CD8-positive, alpha-beta memory T cell (primary cell): Measurements from ENCODE around the gene MRLN. TPM values are rescaled to one million over a fixed set of nuclear protein-coding genes. Genes with fewer than 3 reads are reported as not detected.
A peak's percentile ranks its signal among the peaks of the same experiment; 100 is the strongest.

Source experiments
- CTCF ChIA-PET: fragments of 350-600 bp; sonication (Branson Sonifier 250); formaldehyde crosslinking; loops from one replicate; lab custom pipeline; 2021; ENCODE audit warnings: antibody characterized with exemption; lab: Charles Lee
- POLR2A ChIA-PET: fragments of 350-600 bp; sonication (Branson Sonifier 250); formaldehyde crosslinking; loops from one replicate; lab custom pipeline; 2021; ENCODE audit warnings: antibody characterized with exemption; lab: Charles Lee
- DNase-seq, 5 donors: peaks; one replicate each; pipeline versions ENCODE4 v3.0.0 to v3.0.0-alpha.2; 2020 to 2022; ENCODE audit warnings: mixed read lengths in 1 of 5
- H3K27ac ChIP-seq: one replicate; pipeline ENCODE4 v1.7.0; 2013; ENCODE audit warnings: low read depth, mild to moderate bottlenecking, low read length, moderate library complexity
- H3K27me3 ChIP-seq: 2 replicates; pipeline ENCODE4 v1.7.0; 2013; ENCODE audit warnings: low read length, mild to moderate bottlenecking; ENCODE audit not compliant: insufficient read depth, poor library complexity, severe bottlenecking
- H3K36me3 ChIP-seq: 2 replicates; pipeline ENCODE4 v1.7.0; 2013; ENCODE audit warnings: mild to moderate bottlenecking, low read length, moderate library complexity; ENCODE audit not compliant: insufficient read depth
- H3K4me1 ChIP-seq: 2 replicates; pipeline ENCODE4 v1.7.0; 2013; ENCODE audit warnings: mild to moderate bottlenecking, low read length, moderate library complexity; ENCODE audit not compliant: insufficient read depth
- H3K4me3 ChIP-seq: 2 replicates; pipeline ENCODE4 v1.7.0; 2013; ENCODE audit warnings: mild to moderate bottlenecking, low read length
- H3K9me3 ChIP-seq: 2 replicates; pipeline ENCODE4 v1.7.0; 2013; ENCODE audit warnings: mild to moderate bottlenecking, low read length
- H3K27ac Mint-ChIP-seq, 8 donors: one replicate each; pipeline ENCODE4 v1.8.0; 2020 to 2021; ENCODE audit warnings: mixed read lengths in 8 of 8, mild to moderate bottlenecking in 6 of 8, inconsistent platforms in 3 of 8, moderate library complexity in 3 of 8
- H3K27me3 Mint-ChIP-seq, 2 donors: one replicate each; pipeline ENCODE4 v1.8.0; 2020 to 2021; ENCODE audit warnings: mixed read lengths in 2 of 2, mild to moderate bottlenecking in 1 of 2, moderate library complexity in 1 of 2
- H3K36me3 Mint-ChIP-seq, 3 donors: one replicate each; pipeline ENCODE4 v1.8.0; 2020 to 2021; ENCODE audit warnings: mixed read lengths in 3 of 3, inconsistent platforms in 1 of 3, mild to moderate bottlenecking in 1 of 3
- H3K4me1 Mint-ChIP-seq, 3 donors: one replicate each; pipeline ENCODE4 v1.8.0; 2020 to 2021; ENCODE audit warnings: mixed read lengths in 3 of 3, inconsistent platforms in 1 of 3, mild to moderate bottlenecking in 1 of 3
- H3K4me3 Mint-ChIP-seq, 7 donors: one replicate each; pipeline ENCODE4 v1.8.0; 2020 to 2021; ENCODE audit warnings: mixed read lengths in 7 of 7, mild to moderate bottlenecking in 6 of 7, moderate library complexity in 4 of 7, inconsistent platforms in 2 of 7
- H3K9me3 Mint-ChIP-seq, 5 donors: one replicate each; pipeline ENCODE4 v1.8.0; 2020 to 2022; ENCODE audit warnings: mixed read lengths in 5 of 5, mild to moderate bottlenecking in 3 of 5, moderate library complexity in 2 of 5, inconsistent platforms in 1 of 5
- polyA plus RNA-seq: library from polyadenylated mRNA; unstranded; fragments of 300-500 nt; fragmentation: Illumina TruSeq; gene quantifications from one replicate; pipeline ENCODE4 v1.2.3, GENCODE V29; 2021
- total RNA-seq, 2 experiments: library from RNA; stranded (reverse); gene quantifications; one replicate each; pipeline ENCODE4 v1.2.3, GENCODE V29; 2021

MRLN gene
- total and polyA plus RNA-seq, 3 experiments from 2014 or later = not detected

- Histone ChIP-seq H3K4me1 (no peaks in the 10 kb centered on the region), H3K36me3 (no peaks in the 10 kb centered on the region), H3K27me3 (no peaks in the 10 kb centered on the region), H3K4me3 (no peak within 1 kb of the TSS), H3K27ac (no peak within 1 kb of the TSS), H3K9me3 (no peaks in the 10 kb centered on the region)
- Mint-ChIP-seq H3K4me3 (peak within 1 kb of the TSS in 2 of 7 donors; percentile 26 to 67), H3K9me3 (peaks cover 0 to 3% (median 0%) of the 10 kb centered on the region in 5 donors), H3K4me1 (no peaks in the 10 kb centered on the region), H3K27ac (no peak within 1 kb of the TSS), H3K27me3 (peaks cover 28 to 72% of the 10 kb centered on the region in 2 donors), H3K36me3 (no peaks in the 10 kb centered on the region)
- POLR2A ChIA-PET = no interaction called here
- no peak for DNase-seq
- CTCF ChIA-PET = no interaction called here
These were observed 43.7 kb downstream of the MRLN start, which contains the start of gene SLC16A9 for GRCh38 chr10:59709395-59710125. SLC16A9 (minus strand) TSS chr10:59709850; CDS start chr10:59684291, 25,559 bp downstream.

GRCh38 chr10:59708816-59709394 lies 44.4 kb downstream of the MRLN start:
- Mint-ChIP-seq H3K27ac (no peak overlapping the region), H3K4me3 (peak overlapping the region in 1 of 7 donors; percentile 67), H3K4me1 (no peaks in the 10 kb centered on the region), H3K36me3 (no peaks in the 10 kb centered on the region), H3K9me3 (peaks cover 0 to 3% (median 0%) of the 10 kb centered on the region in 5 donors), H3K27me3 (peaks cover 30 to 72% of the 10 kb centered on the region in 2 donors)
- ChIA-PET CTCF (no interaction called here), POLR2A (no interaction called here)
- H3K27ac ChIP-seq = no peak overlapping the region
- H3K4me3 ChIP-seq = no peak overlapping the region
- H3K36me3 ChIP-seq = no peaks in the 10 kb centered on the region
- no peaks in the 10 kb centered on the region for H3K27me3 ChIP-seq
- no peak for DNase-seq
- H3K4me1 ChIP-seq = no peaks in the 10 kb centered on the region
- H3K9me3 ChIP-seq = no peaks in the 10 kb centered on the region

GRCh38 chr10:59706851-59707797 lies 46.1 kb downstream of the MRLN start:
- Mint-ChIP-seq H3K27ac (no peak overlapping the region), H3K4me3 (no peak overlapping the region), H3K36me3 (no peaks in the 10 kb centered on the region), H3K4me1 (no peaks in the 10 kb centered on the region), H3K27me3 (peaks cover 29 to 61% of the 10 kb centered on the region in 2 donors), H3K9me3 (peaks cover 0 to 3% (median 0%) of the 10 kb centered on the region in 5 donors)
- Histone ChIP-seq H3K36me3 (no peaks in the 10 kb centered on the region), H3K27ac (no peak overlapping the region), H3K9me3 (no peaks in the 10 kb centered on the region), H3K27me3 (no peaks in the 10 kb centered on the region), H3K4me1 (no peaks in the 10 kb centered on the region), H3K4me3 (no peak overlapping the region)
- DNase-seq = no peak
- ChIA-PET CTCF (no interaction called here), POLR2A (no interaction called here)

GRCh38 chr10:59705931-59706330 lies 47.3 kb downstream of the MRLN start:
- no peak for DNase-seq
- Histone ChIP-seq H3K9me3 (no peaks in the 10 kb centered on the region), H3K27me3 (no peaks in the 10 kb centered on the region), H3K36me3 (no peaks in the 10 kb centered on the region), H3K4me3 (no peak overlapping the region), H3K27ac (no peak overlapping the region), H3K4me1 (no peaks in the 10 kb centered on the region)
- no peak overlapping the region for H3K27ac Mint-ChIP-seq
- H3K4me3 Mint-ChIP-seq = no peak overlapping the region
- H3K36me3 Mint-ChIP-seq = no peaks in the 10 kb centered on the region
- H3K4me1 Mint-ChIP-seq = no peaks in the 10 kb centered on the region
- peaks cover 25 to 61% of the 10 kb centered on the region in 2 donors for H3K27me3 Mint-ChIP-seq
- ChIA-PET POLR2A (no interaction called here), CTCF (no interaction called here)
- peaks cover 0 to 3% (median 0%) of the 10 kb centered on the region in 5 donors for H3K9me3 Mint-ChIP-seq

- H3K36me3 Mint-ChIP-seq = no peaks in the 10 kb centered on the region
- Histone ChIP-seq H3K9me3 (no peaks in the 10 kb centered on the region), H3K4me1 (no peaks in the 10 kb centered on the region), H3K27ac (no peak overlapping the region), H3K4me3 (no peak overlapping the region), H3K27me3 (no peaks in the 10 kb centered on the region), H3K36me3 (no peaks in the 10 kb centered on the region)
- ChIA-PET POLR2A (no interaction called here), CTCF (no interaction called here)
- no peaks in the 10 kb centered on the region for H3K4me1 Mint-ChIP-seq
- peaks cover 0 to 3% (median 0%) of the 10 kb centered on the region in 5 donors for H3K9me3 Mint-ChIP-seq
- H3K27me3 Mint-ChIP-seq = peaks cover 22 to 59% of the 10 kb centered on the region in 2 donors
- DNase-seq = no peak
- no peak overlapping the region for H3K27ac Mint-ChIP-seq
- H3K4me3 Mint-ChIP-seq = no peak overlapping the region
These were observed 48.6 kb downstream of the MRLN start for GRCh38 chr10:59704630-59705029.

DNA sequence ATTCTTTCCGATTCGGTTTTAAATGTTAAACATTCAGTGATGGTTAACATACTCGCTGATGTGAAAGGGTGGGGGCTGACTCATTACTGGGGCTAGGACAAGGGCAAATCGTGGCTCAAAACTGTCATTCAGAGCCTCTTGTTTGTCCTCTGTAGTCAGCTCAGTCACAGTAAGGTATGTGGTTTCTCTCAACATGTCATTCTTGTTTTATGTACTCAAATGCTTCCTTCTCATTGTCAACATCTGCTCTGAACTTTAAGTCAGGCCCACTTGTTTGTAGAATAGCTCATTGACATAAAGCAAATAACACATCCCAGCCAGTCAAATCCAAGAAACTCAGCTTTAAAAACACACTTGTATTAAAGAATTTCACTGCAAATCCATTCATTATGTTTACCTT lies 50.9 kb downstream of the MRLN start:
- Histone ChIP-seq H3K27ac (no peak overlapping the region), H3K27me3 (no peaks in the 10 kb centered on the region), H3K4me1 (no peaks in the 10 kb centered on the region), H3K4me3 (no peak overlapping the region), H3K36me3 (no peaks in the 10 kb centered on the region), H3K9me3 (no peaks in the 10 kb centered on the region)
- DNase-seq = no peak
- Mint-ChIP-seq H3K4me3 (no peak overlapping the region), H3K27ac (no peak overlapping the region), H3K9me3 (no peaks in the 10 kb centered on the region), H3K4me1 (no peaks in the 10 kb centered on the region), H3K36me3 (no peaks in the 10 kb centered on the region), H3K27me3 (peaks cover 14 to 55% of the 10 kb centered on the region in 2 donors)
- CTCF ChIA-PET = no interaction called here
- POLR2A ChIA-PET = no interaction called here

DNA sequence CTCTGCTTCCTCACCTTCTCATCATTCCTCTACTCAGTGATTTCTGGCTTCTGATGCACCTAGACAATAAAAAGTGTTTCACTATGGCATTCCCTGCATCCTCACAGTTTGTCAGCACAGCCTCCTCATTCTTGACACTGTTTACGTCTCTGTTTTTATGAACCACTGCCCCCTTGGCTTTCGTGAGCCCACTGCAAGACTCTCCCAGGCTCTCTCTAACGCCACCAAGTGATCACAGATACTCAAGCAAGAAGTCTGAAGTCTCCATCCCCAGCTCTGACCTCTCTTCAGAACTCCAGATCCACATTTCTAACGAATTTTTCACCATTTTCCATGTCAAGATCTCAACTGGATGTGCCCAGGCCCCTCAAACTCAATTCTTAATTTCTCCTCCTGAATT lies 52.5 kb downstream of the MRLN start:
- Mint-ChIP-seq H3K36me3 (no peaks in the 10 kb centered on the region), H3K4me3 (no peak overlapping the region), H3K27ac (no peak overlapping the region), H3K9me3 (no peaks in the 10 kb centered on the region), H3K4me1 (no peaks in the 10 kb centered on the region), H3K27me3 (peaks cover 9 to 44% of the 10 kb centered on the region in 2 donors)
- Histone ChIP-seq H3K27me3 (no peaks in the 10 kb centered on the region), H3K36me3 (no peaks in the 10 kb centered on the region), H3K4me3 (no peak overlapping the region), H3K9me3 (no peaks in the 10 kb centered on the region), H3K4me1 (no peaks in the 10 kb centered on the region), H3K27ac (no peak overlapping the region)
- POLR2A ChIA-PET = no interaction called here
- no peak for DNase-seq
- CTCF ChIA-PET = no interaction called here

- Mint-ChIP-seq H3K4me3 (no peak overlapping the region), H3K36me3 (no peaks in the 10 kb centered on the region), H3K4me1 (no peaks in the 10 kb centered on the region), H3K27ac (no peak overlapping the region), H3K27me3 (peaks cover 7 to 27% of the 10 kb centered on the region in 2 donors), H3K9me3 (peaks cover 0 to 2% (median 0%) of the 10 kb centered on the region in 5 donors)
- no peaks in the 10 kb centered on the region for H3K9me3 ChIP-seq
- H3K27ac ChIP-seq = no peak overlapping the region
- ChIA-PET CTCF (no interaction called here), POLR2A (no interaction called here)
- no peaks in the 10 kb centered on the region for H3K27me3 ChIP-seq
- no peaks in the 10 kb centered on the region for H3K36me3 ChIP-seq
- no peaks in the 10 kb centered on the region for H3K4me1 ChIP-seq
- no peak overlapping the region for H3K4me3 ChIP-seq
- no peak for DNase-seq
These were observed 54.9 kb downstream of the MRLN start for GRCh38 chr10:59698326-59698725.
